ENCODE results near the gene CPM. TPM values are rescaled to one million over a fixed set of nuclear protein-coding genes. Genes with fewer than 3 reads are reported as not detected.

The CPM gene
- total and polyA plus RNA-seq, 4 donors: 14.2 to 65.0 (median 24.0) TPM

GRCh38 chr12:68918960-68919359 lies 14.0 kb downstream of the CPM start:
- H3K4me1 ChIP-seq (ENCODE audit: control insufficient read depth in 4 of 4, insufficient read depth in 4 of 4, low read length in 3 of 4): peaks cover 0 to 9% (median 0%) of the 10 kb centered on the region in 4 donors
- WGBS: 86% methylated on average over 1 of the region's 1 CpG
- TF ChIP-seq HNF4G (IDR thresholded peaks at IDR 0.05): no peak
- TF ChIP-seq ATF3 (IDR thresholded peaks at IDR 0.05): no peak
- TF ChIP-seq ZBTB33 (IDR thresholded peaks at IDR 0.05): no peak

GRCh38 chr12:68915055-68915454 lies 17.9 kb downstream of the CPM start:
- TF ChIP-seq GABPA (IDR thresholded peaks at IDR 0.05 in 1 of 2, conservative IDR thresholded peaks at IDR 0.05 in 1 of 2): no peak
- TF ChIP-seq YY1 (IDR thresholded peaks at IDR 0.05): no peak
- no peak for TF ChIP-seq RXRA (IDR thresholded peaks at IDR 0.05)
- TF ChIP-seq RAD21 (IDR thresholded peaks at IDR 0.05): no peak
- TF ChIP-seq TAF1 (conservative IDR thresholded peaks at IDR 0.05): no peak
- TF ChIP-seq EGR1 (IDR thresholded peaks at IDR 0.05; ENCODE audit: low read depth in 2 of 2): no peak
- TF ChIP-seq ATF3 (IDR thresholded peaks at IDR 0.05): no peak
- no peak for TF ChIP-seq REST (IDR thresholded peaks at IDR 0.05)
- TF ChIP-seq MAX (IDR thresholded peaks at IDR 0.05): no peak
- TF ChIP-seq HNF4G (IDR thresholded peaks at IDR 0.05): no peak
- no peak for TF ChIP-seq ZBTB33 (IDR thresholded peaks at IDR 0.05)
- TF ChIP-seq FOXA2 (IDR thresholded peaks at IDR 0.05): no peak
- TF ChIP-seq FOXA1 (IDR thresholded peaks at IDR 0.05): no peak
- TF ChIP-seq JUND (IDR thresholded peaks at IDR 0.05): no peak
- no peak for TF ChIP-seq SP1 (IDR thresholded peaks at IDR 0.05)
- no peak for TF ChIP-seq NR2F2 (IDR thresholded peaks at IDR 0.05)
- H3K27ac ChIP-seq (ENCODE audit: low read depth in 1 of 2, low read length in 2 of 2): no peak overlapping the region
- 86% methylated on average over 3 of the region's 3 CpGs for WGBS

More at GRCh38 chr12:68918960-68919359, 14.0 kb downstream of the CPM start:
- Histone ChIP-seq H3K9me3 (ENCODE audit: control insufficient read depth in 4 of 4, low read length in 3 of 4) (no peaks in the 10 kb centered on the region), H3K9ac (ENCODE audit: low read depth in 1 of 2, low read length in 2 of 2) (no peak overlapping the region), H3K4me3 (ENCODE audit: low read depth in 1 of 3, low read length in 3 of 3) (no peak overlapping the region), H3K36me3 (ENCODE audit: control insufficient read depth in 4 of 4, insufficient read depth in 3 of 4, low read depth in 1 of 4, low read length in 3 of 4) (no peaks in the 10 kb centered on the region), H3K27me3 (ENCODE audit: control insufficient read depth in 4 of 4, insufficient read depth in 4 of 4, low read length in 3 of 4) (no peaks in the 10 kb centered on the region), H3K27ac (ENCODE audit: low read depth in 1 of 2, low read length in 2 of 2) (no peak overlapping the region)
- DNase-seq (ENCODE audit: low spot score): no peak

More at GRCh38 chr12:68915055-68915454, 17.9 kb downstream of the CPM start:
- no peak overlapping the region for H3K9ac ChIP-seq (ENCODE audit: low read depth in 1 of 2, low read length in 2 of 2)
- no peaks in the 10 kb centered on the region for H3K4me1 ChIP-seq (ENCODE audit: control insufficient read depth in 4 of 4, insufficient read depth in 4 of 4, low read length in 3 of 4)
- H3K9me3 ChIP-seq (ENCODE audit: control insufficient read depth in 4 of 4, low read length in 3 of 4): no peaks in the 10 kb centered on the region
- H3K36me3 ChIP-seq (ENCODE audit: control insufficient read depth in 4 of 4, insufficient read depth in 3 of 4, low read depth in 1 of 4, low read length in 3 of 4): no peaks in the 10 kb centered on the region
- H3K4me3 ChIP-seq (ENCODE audit: low read depth in 1 of 3, low read length in 3 of 3): no peak overlapping the region
- H3K27me3 ChIP-seq (ENCODE audit: control insufficient read depth in 4 of 4, insufficient read depth in 4 of 4, low read length in 3 of 4): no peaks in the 10 kb centered on the region
- DNase-seq (ENCODE audit: low spot score): no peak
